CD4-positive, alpha-beta T cell treated with Interleukin-1 beta for 1 hour (primary cell): Measurements from ENCODE around the gene CAPS2.

Experiments
- DNase-seq, 2 donors: peaks; one replicate each; pipeline ENCODE4 v3.0.0-alpha.2; 2020 to 2022

The CAPS2 gene

GRCh38 chr12:75329918-75330826, at the start of gene CAPS2:
CAPS2 (minus strand) TSS chr12:75330324; CDS start chr12:75326498, 3,826 bp downstream.
- DNase-seq: peak; percentile 67 to 71

- DNase-seq: no peak
Measured at GRCh38 chr12:75378354-75378753, 48.2 kb upstream of the CAPS2 start.

GRCh38 chr12:75374971-75375370, 44.8 kb upstream of the CAPS2 start:
- no peak for DNase-seq

- DNase-seq: no peak
Measured at GRCh38 chr12:75366629-75367028, 36.5 kb upstream of the CAPS2 start.

- DNase-seq: no peak
Measured at GRCh38 chr12:75364919-75365318, 34.8 kb upstream of the CAPS2 start.

- no peak for DNase-seq
Measured at GRCh38 chr12:75361408-75361807, 31.3 kb upstream of the CAPS2 start.

- DNase-seq: no peak
Measured at GRCh38 chr12:75360920-75361319, 30.8 kb upstream of the CAPS2 start.

GRCh38 chr12:75354011-75354410, 23.9 kb upstream of the CAPS2 start:
- no peak for DNase-seq

GRCh38 chr12:75350413-75350812, 20.3 kb upstream of the CAPS2 start:
- no peak for DNase-seq

GRCh38 chr12:75349946-75350345, 19.8 kb upstream of the CAPS2 start:
- no peak for DNase-seq

GRCh38 chr12:75346215-75346614, 16.1 kb upstream of the CAPS2 start:
- peak in 1 of 2 donors; percentile 9 for DNase-seq

- no peak for DNase-seq
Measured at GRCh38 chr12:75345531-75345930, 15.4 kb upstream of the CAPS2 start.

GRCh38 chr12:75341873-75342272, 11.7 kb upstream of the CAPS2 start:
- DNase-seq: no peak

- DNase-seq: no peak
Measured at GRCh38 chr12:75337905-75338304, 7.8 kb upstream of the CAPS2 start.

- peak; percentile 79 to 84 for DNase-seq
Measured at GRCh38 chr12:75334384-75335030, 4.4 kb upstream of the CAPS2 start, which contains the start of gene GLIPR1L1. GLIPR1L1 (plus strand) TSS chr12:75334670; CDS start chr12:75334729, 59 bp downstream.

- DNase-seq: no peak
Measured at GRCh38 chr12:75327642-75328041, 2.5 kb downstream of the CAPS2 start.

- DNase-seq: no peak
Measured at GRCh38 chr12:75323663-75324062, 6.5 kb downstream of the CAPS2 start.

GRCh38 chr12:75322464-75322863, 7.7 kb downstream of the CAPS2 start:
- no peak for DNase-seq

- DNase-seq: no peak
Measured at GRCh38 chr12:75317784-75318183, 12.3 kb downstream of the CAPS2 start.

GRCh38 chr12:75315518-75315917, 14.6 kb downstream of the CAPS2 start:
- DNase-seq: no peak

GRCh38 chr12:75311369-75311768, 18.8 kb downstream of the CAPS2 start:
- no peak for DNase-seq

- DNase-seq: no peak
Measured at GRCh38 chr12:75308279-75308678, 21.8 kb downstream of the CAPS2 start.

- no peak for DNase-seq
Measured at GRCh38 chr12:75305412-75306332, 24.5 kb downstream of the CAPS2 start.
